ENCODE data around the gene NECAB3.

Gene NECAB3

GRCh38 chr20:33674294-33675135 is at the start of gene NECAB3:
Gene NECAB3 (minus strand): TSS chr20:33674428. CDS start chr20:33674352, 76 bp downstream.
- Histone ChIP-seq H3K9ac (ENCODE audit: low read length) (peak within 1 kb of the TSS; percentile 82), H3K27me3 (ENCODE audit: control insufficient read depth, insufficient read depth, low read length) (no peaks in the 10 kb centered on the region), H3K4me3 (ENCODE audit: low read length) (peak within 1 kb of the TSS; percentile 73), H3K4me1 (ENCODE audit: control insufficient read depth, insufficient read depth, low read length) (peaks cover 42% of the 10 kb centered on the region), H3K9me3 (ENCODE audit: control insufficient read depth, low read length) (no peaks in the 10 kb centered on the region), H3K36me3 (ENCODE audit: control insufficient read depth, insufficient read depth, low read length) (peaks cover 8% of the 10 kb centered on the region)

GRCh38 chr20:33721391-33722140 is 47.3 kb upstream of the NECAB3 start:
- Histone ChIP-seq H3K9ac (ENCODE audit: low read length) (no peak overlapping the region), H3K36me3 (ENCODE audit: control insufficient read depth, insufficient read depth, low read length) (no peaks in the 10 kb centered on the region), H3K4me1 (ENCODE audit: control insufficient read depth, insufficient read depth, low read length) (peaks cover 8% of the 10 kb centered on the region), H3K4me3 (ENCODE audit: low read length) (no peak overlapping the region), H3K27me3 (ENCODE audit: control insufficient read depth, insufficient read depth, low read length) (no peaks in the 10 kb centered on the region), H3K9me3 (ENCODE audit: control insufficient read depth, low read length) (no peaks in the 10 kb centered on the region)

GRCh38 chr20:33719989-33720709 is 45.9 kb upstream of the NECAB3 start, which contains the start of gene PXMP4:
Gene PXMP4 (minus strand): TSS chr20:33720310. CDS start chr20:33720207, 103 bp downstream.
- no peaks in the 10 kb centered on the region for H3K9me3 ChIP-seq (ENCODE audit: control insufficient read depth, low read length)
- H3K4me1 ChIP-seq (ENCODE audit: control insufficient read depth, insufficient read depth, low read length): peaks cover 8% of the 10 kb centered on the region
- peak within 1 kb of the TSS; percentile 70 for H3K9ac ChIP-seq (ENCODE audit: low read length)
- H3K36me3 ChIP-seq (ENCODE audit: control insufficient read depth, insufficient read depth, low read length): no peaks in the 10 kb centered on the region
- no peaks in the 10 kb centered on the region for H3K27me3 ChIP-seq (ENCODE audit: control insufficient read depth, insufficient read depth, low read length)
- H3K4me3 ChIP-seq (ENCODE audit: low read length): peak within 1 kb of the TSS; percentile 58

GRCh38 chr20:33719277-33719988 is 45.2 kb upstream of the NECAB3 start:
- Histone ChIP-seq H3K4me1 (ENCODE audit: control insufficient read depth, insufficient read depth, low read length) (peaks cover 8% of the 10 kb centered on the region), H3K9me3 (ENCODE audit: control insufficient read depth, low read length) (no peaks in the 10 kb centered on the region), H3K4me3 (ENCODE audit: low read length) (peak overlapping the region; percentile 58), H3K9ac (ENCODE audit: low read length) (peak overlapping the region; percentile 70), H3K36me3 (ENCODE audit: control insufficient read depth, insufficient read depth, low read length) (no peaks in the 10 kb centered on the region), H3K27me3 (ENCODE audit: control insufficient read depth, insufficient read depth, low read length) (no peaks in the 10 kb centered on the region)

GRCh38 chr20:33716498-33716897 is 42.3 kb upstream of the NECAB3 start:
- Histone ChIP-seq H3K27me3 (ENCODE audit: control insufficient read depth, insufficient read depth, low read length) (no peaks in the 10 kb centered on the region), H3K4me1 (ENCODE audit: control insufficient read depth, insufficient read depth, low read length) (peaks cover 9% of the 10 kb centered on the region), H3K4me3 (ENCODE audit: low read length) (no peak overlapping the region)

GRCh38 chr20:33713865-33714367 is 39.7 kb upstream of the NECAB3 start:
- H3K27me3 ChIP-seq (ENCODE audit: control insufficient read depth, insufficient read depth, low read length): no peaks in the 10 kb centered on the region
- peaks cover 21% of the 10 kb centered on the region for H3K4me1 ChIP-seq (ENCODE audit: control insufficient read depth, insufficient read depth, low read length)
- no peaks in the 10 kb centered on the region for H3K9me3 ChIP-seq (ENCODE audit: control insufficient read depth, low read length)
- H3K9ac ChIP-seq (ENCODE audit: low read length): no peak overlapping the region
- H3K4me3 ChIP-seq (ENCODE audit: low read length): no peak overlapping the region
- no peaks in the 10 kb centered on the region for H3K36me3 ChIP-seq (ENCODE audit: control insufficient read depth, insufficient read depth, low read length)

More at GRCh38 chr20:33716498-33716897, 42.3 kb upstream of the NECAB3 start:
- Histone ChIP-seq H3K36me3 (ENCODE audit: control insufficient read depth, insufficient read depth, low read length) (no peaks in the 10 kb centered on the region), H3K9me3 (ENCODE audit: control insufficient read depth, low read length) (no peaks in the 10 kb centered on the region), H3K9ac (ENCODE audit: low read length) (no peak overlapping the region)

- Histone ChIP-seq H3K36me3 (ENCODE audit: control insufficient read depth, insufficient read depth, low read length) (no peaks in the 10 kb centered on the region), H3K4me1 (ENCODE audit: control insufficient read depth, insufficient read depth, low read length) (peaks cover 21% of the 10 kb centered on the region), H3K27me3 (ENCODE audit: control insufficient read depth, insufficient read depth, low read length) (no peaks in the 10 kb centered on the region), H3K9me3 (ENCODE audit: control insufficient read depth, low read length) (no peaks in the 10 kb centered on the region), H3K9ac (ENCODE audit: low read length) (no peak overlapping the region), H3K4me3 (ENCODE audit: low read length) (no peak overlapping the region)
Observed at GRCh38 chr20:33711446-33711738, 37.2 kb upstream of the NECAB3 start.

- no peaks in the 10 kb centered on the region for H3K36me3 ChIP-seq (ENCODE audit: control insufficient read depth, insufficient read depth, low read length)
- H3K27me3 ChIP-seq (ENCODE audit: control insufficient read depth, insufficient read depth, low read length): no peaks in the 10 kb centered on the region
- no peak overlapping the region for H3K4me3 ChIP-seq (ENCODE audit: low read length)
- no peak overlapping the region for H3K9ac ChIP-seq (ENCODE audit: low read length)
- no peaks in the 10 kb centered on the region for H3K9me3 ChIP-seq (ENCODE audit: control insufficient read depth, low read length)
- H3K4me1 ChIP-seq (ENCODE audit: control insufficient read depth, insufficient read depth, low read length): peaks cover 21% of the 10 kb centered on the region
Observed at GRCh38 chr20:33710681-33711445, 36.6 kb upstream of the NECAB3 start.

- H3K4me3 ChIP-seq (ENCODE audit: low read length): no peak overlapping the region
- H3K4me1 ChIP-seq (ENCODE audit: control insufficient read depth, insufficient read depth, low read length): peaks cover 21% of the 10 kb centered on the region
- no peak overlapping the region for H3K9ac ChIP-seq (ENCODE audit: low read length)
- no peaks in the 10 kb centered on the region for H3K27me3 ChIP-seq (ENCODE audit: control insufficient read depth, insufficient read depth, low read length)
- no peaks in the 10 kb centered on the region for H3K36me3 ChIP-seq (ENCODE audit: control insufficient read depth, insufficient read depth, low read length)
- H3K9me3 ChIP-seq (ENCODE audit: control insufficient read depth, low read length): no peaks in the 10 kb centered on the region
Observed at GRCh38 chr20:33709905-33710541, 35.8 kb upstream of the NECAB3 start.

GRCh38 chr20:33709398-33709797 is 35.2 kb upstream of the NECAB3 start:
- Histone ChIP-seq H3K9me3 (ENCODE audit: control insufficient read depth, low read length) (no peaks in the 10 kb centered on the region), H3K9ac (ENCODE audit: low read length) (no peak overlapping the region), H3K27me3 (ENCODE audit: control insufficient read depth, insufficient read depth, low read length) (no peaks in the 10 kb centered on the region), H3K4me3 (ENCODE audit: low read length) (no peak overlapping the region), H3K36me3 (ENCODE audit: control insufficient read depth, insufficient read depth, low read length) (no peaks in the 10 kb centered on the region), H3K4me1 (ENCODE audit: control insufficient read depth, insufficient read depth, low read length) (peaks cover 21% of the 10 kb centered on the region)
